Endothelial cell of umbilical vein (primary cell): Measurements from ENCODE around the gene PAPPA. TPM values are rescaled to one million over a fixed set of nuclear protein-coding genes. Genes with fewer than 3 reads are reported as not detected.

ENCODE experiments used
- BruUV-seq: library from RNA; stranded (reverse); fragments of 400-500 nt; replicated peaks from 2 replicates; lab custom pipeline; 2021; lab: Mats Ljungman, UMichigan
- CTCF ChIA-PET: fragments of 300-600, 350-600 bp; sonication (Branson Sonifier 250); formaldehyde crosslinking; loops from one replicate; lab custom pipeline; 2021; ENCODE audit warnings: antibody characterized with exemption, inconsistent platforms; lab: Charles Lee
- POLR2A ChIA-PET: fragments of 300-600, 350-600 bp; sonication (Branson Sonifier 250); formaldehyde crosslinking; loops from one replicate; lab custom pipeline; 2021; ENCODE audit warnings: antibody characterized with exemption, inconsistent platforms; lab: Charles Lee
- DNase-seq: peaks from one replicate; pipeline ENCODE4 v3.0.0-alpha.2; 2011; ENCODE audit warnings: low read depth, low spot score
- FAIRE-seq: peaks from 2 replicates; lab custom pipeline; 2011; peaks lifted over from hg19 to GRCh38; lab: Jason Lieb, UNC
- H2AFZ ChIP-seq: 2 replicates; pipeline ENCODE4 v1.6.0; 2012; ENCODE audit warnings: low read depth, low read length, control low read depth, inconsistent platforms
- H3K27ac ChIP-seq: 2 replicates; pipeline ENCODE4 v1.5.1; 2011; ENCODE audit warnings: low read depth, mild to moderate bottlenecking, control low read depth, low read length, moderate library complexity; ENCODE audit not compliant: insufficient read depth
- H3K27me3 ChIP-seq, 2 experiments: 2 replicates each; pipeline versions ENCODE4 v1.6.0 to v1.6.1; 2011; ENCODE audit warnings: low read length in 2 of 2, mixed read lengths in 1 of 2; ENCODE audit not compliant: control insufficient read depth in 2 of 2, insufficient read depth in 2 of 2
- H3K36me3 ChIP-seq, 2 experiments: 2 replicates in 1 of 2; 3 replicates in 1 of 2; pipeline ENCODE4 v1.5.1; 2011; ENCODE audit warnings: low read length in 2 of 2, mild to moderate bottlenecking in 1 of 2, moderate library complexity in 1 of 2; ENCODE audit not compliant: control insufficient read depth in 2 of 2, insufficient read depth in 2 of 2; ENCODE audit errors: extremely low read depth in 1 of 2
- H3K4me1 ChIP-seq: 3 replicates; pipeline ENCODE4 v1.5.1; 2011; ENCODE audit warnings: mild to moderate bottlenecking, low read length; ENCODE audit not compliant: control insufficient read depth, insufficient read depth; ENCODE audit errors: extremely low read depth
- H3K4me2 ChIP-seq: 2 replicates; pipeline ENCODE4 v1.6.1; 2011; ENCODE audit warnings: low read length, control low read depth, mixed read lengths; ENCODE audit not compliant: insufficient read depth
- H3K4me3 ChIP-seq, 3 experiments: fragments of 200-600 bp in 1 of 3; sonication (generic), shearing (Covaris generic) in 1 of 3; replicated peaks in 1 of 3; 2 replicates each; pipeline ENCODE4 v1.5.1; 2011 to 2016; ENCODE audit warnings: control low read depth in 3 of 3, low read length in 3 of 3, mild to moderate bottlenecking in 2 of 3, inconsistent platforms in 1 of 3, low read depth in 1 of 3, moderate library complexity in 1 of 3; ENCODE audit not compliant: insufficient read depth in 1 of 3
- H3K79me2 ChIP-seq: 2 replicates; pipeline ENCODE4 v1.6.0; 2012; ENCODE audit warnings: low read length, inconsistent platforms; ENCODE audit not compliant: control insufficient read depth, insufficient read depth
- H3K9ac ChIP-seq: replicated peaks from 2 replicates; pipeline ENCODE3; 2011; ENCODE audit warnings: low read length, control low read depth; ENCODE audit not compliant: insufficient read depth; ENCODE audit errors: extremely low read depth
- H3K9me1 ChIP-seq: replicated peaks from 3 replicates; pipeline ENCODE4 v1.6.0; 2011; ENCODE audit warnings: mild to moderate bottlenecking, low read length; ENCODE audit not compliant: control insufficient read depth, insufficient read depth; ENCODE audit errors: extremely low read depth
- H3K9me3 ChIP-seq: replicated peaks from 2 replicates; pipeline ENCODE4 v1.5.1; 2012; ENCODE audit warnings: low read length, inconsistent platforms; ENCODE audit not compliant: control insufficient read depth, insufficient read depth
- H4K20me1 ChIP-seq: replicated peaks from 2 replicates; pipeline ENCODE3; 2011; ENCODE audit warnings: mild to moderate bottlenecking, low read length; ENCODE audit not compliant: control insufficient read depth, insufficient read depth; ENCODE audit errors: extremely low read depth
- CTCF ChIP-seq, 2 donors: IDR thresholded peaks; 1 replicate in 1 of 2; 2 replicates in 1 of 2; pipeline ENCODE4 v1.5.1; 2011; ENCODE audit warnings: low read length in 2 of 2, mild to moderate bottlenecking in 2 of 2, moderate library complexity in 2 of 2, control low read depth in 1 of 2, inconsistent platforms in 1 of 2, low read depth in 1 of 2; ENCODE audit not compliant: insufficient read depth in 1 of 2; ENCODE audit errors: extremely low read depth in 1 of 2
- EZH2 ChIP-seq: IDR thresholded peaks from 2 replicates; pipeline ENCODE4 v1.6.1; 2012; ENCODE audit warnings: borderline replicate concordance, low read depth, mild to moderate bottlenecking, moderate library complexity, low read length, inconsistent platforms; ENCODE audit not compliant: severe bottlenecking
- FOS ChIP-seq: IDR thresholded peaks from 2 replicates; pipeline ENCODE4 v1.6.1; 2011; ENCODE audit warnings: mild to moderate bottlenecking, low read length, moderate library complexity, borderline replicate concordance; ENCODE audit not compliant: insufficient read depth
- GATA2 ChIP-seq: IDR thresholded peaks from 2 replicates; pipeline ENCODE4 v1.7.0; 2011; ENCODE audit warnings: low read depth, mild to moderate bottlenecking, moderate library complexity, mixed read lengths, low read length; ENCODE audit not compliant: insufficient read length, insufficient read depth
- JUN ChIP-seq: IDR thresholded peaks from 2 replicates; pipeline ENCODE4 v1.6.1; 2011; ENCODE audit warnings: borderline replicate concordance, low read depth; ENCODE audit not compliant: insufficient read length, insufficient read depth
- MAX ChIP-seq: IDR thresholded peaks from 2 replicates; pipeline ENCODE4 v1.6.1; 2011; ENCODE audit not compliant: insufficient read depth, insufficient read length
- MYC ChIP-seq: IDR thresholded peaks from one replicate; pipeline ENCODE4 v1.6.1; 2011; ENCODE audit warnings: mild to moderate bottlenecking, low read depth, low read length
- POLR2A ChIP-seq: IDR thresholded peaks from 2 replicates; pipeline ENCODE4 v1.6.1; 2012; ENCODE audit warnings: low read depth, mild to moderate bottlenecking, control low read depth, low read length
- POLR2AphosphoS5 ChIP-seq: IDR thresholded peaks from 2 replicates; pipeline ENCODE4 v1.6.1; 2012; ENCODE audit warnings: low read depth, mild to moderate bottlenecking, control low read depth, low read length, moderate library complexity; ENCODE audit not compliant: insufficient read depth
- dilution Hi-C: fragments of 300-500 bp; cut with MboI; formaldehyde crosslinking; loops from one replicate; pipeline ENCODE4 v1.15.0; 2019; ENCODE audit warnings: low sequenced_read_pairs; ENCODE audit not compliant: extremely low pct_ligation_motif_present
- intact Hi-C: fragments of 100-400 bp; cut with micrococcal nuclease; formaldehyde crosslinking; loops from one replicate; pipeline ENCODE4 v1.10.0; 2022
- polyA plus RNA-seq, 4 experiments: library from polyadenylated mRNA; depleted of rRNA in 3 of 4; stranded (reverse) in 3 of 4; unstranded in 1 of 4; fragments of >200 nt; gene quantifications; 2 replicates each; pipeline versions ENCODE4 v1.2.1 to v1.2.3, GENCODE V29; 2011 to 2012; ENCODE audit warnings: missing spikeins in 1 of 4
- total RNA-seq: library from RNA; stranded (reverse); gene quantifications from 2 replicates; pipeline ENCODE4 v1.2.3, GENCODE V29; 2021

Gene PAPPA
- total and polyA plus RNA-seq, 2 donors (not counting 3 experiments of a cell fraction or from before 2014, with no cell fraction given), result 0.13 to 0.41 TPM

GRCh38 chr9:116393198-116393597 is 239.6 kb downstream of the PAPPA start:
- Histone ChIP-seq H3K79me2 (no peaks in the 10 kb centered on the region), H3K27me3 (no peaks in the 10 kb centered on the region), H3K27ac (no peak overlapping the region), H3K36me3 (no peaks in the 10 kb centered on the region), H3K4me1 (no peaks in the 10 kb centered on the region), H3K4me3 (no peak overlapping the region), H3K9ac (no peak overlapping the region), H2AFZ (no peak overlapping the region), H3K9me1 (no peaks in the 10 kb centered on the region), H4K20me1 (no peaks in the 10 kb centered on the region), H3K9me3 (no peaks in the 10 kb centered on the region), H3K4me2 (no peak overlapping the region)
- BruUV-seq, result no TSS peak
- FAIRE-seq (no peak), DNase-seq (no peak)
- TF ChIP-seq EZH2 (no peak), POLR2AphosphoS5 (no peak)
- intact Hi-C loops, result no loop called here
- ChIA-PET CTCF (no interaction called here), POLR2A (no interaction called here)
- dilution Hi-C loops, result no loop called here

GRCh38 chr9:116394070-116394469 is 240.5 kb downstream of the PAPPA start:
- no peak overlapping the region for H3K4me3 ChIP-seq
- H3K27ac ChIP-seq, result no peak overlapping the region
- H4K20me1 ChIP-seq, result no peaks in the 10 kb centered on the region
- POLR2A ChIA-PET, result no interaction called here
- no peak overlapping the region for H2AFZ ChIP-seq
- FAIRE-seq, result no peak
- H3K9me3 ChIP-seq, result no peaks in the 10 kb centered on the region
- TF ChIP-seq FOS (no peak), EZH2 (no peak), GATA2 (no peak), JUN (no peak), MYC (no peak), CTCF (IDR thresholded peaks at IDR 0.05; ENCODE audit: extremely low read depth in 1 of 2, insufficient read depth in 1 of 2, low read depth in 1 of 2, low read length in 2 of 2) (no peak), POLR2AphosphoS5 (no peak), POLR2A (no peak), MAX (no peak)
- no peak overlapping the region for H3K4me2 ChIP-seq
- dilution Hi-C loops, result no loop called here
- H3K27me3 ChIP-seq, result no peaks in the 10 kb centered on the region
- no peaks in the 10 kb centered on the region for H3K4me1 ChIP-seq
- intact Hi-C loops, result no loop called here
- DNase-seq, result no peak
- H3K9me1 ChIP-seq, result no peaks in the 10 kb centered on the region
- no peaks in the 10 kb centered on the region for H3K36me3 ChIP-seq
- no peak overlapping the region for H3K9ac ChIP-seq
- no TSS peak for BruUV-seq
- CTCF ChIA-PET, result no interaction called here
- H3K79me2 ChIP-seq, result no peaks in the 10 kb centered on the region
